Breast epithelium (tissue), 3 donors: ENCODE data around the gene CGNL1.

Source experiments
- CTCF ChIP-seq, 3 donors: fragments of 450-650 bp; IDR thresholded peaks; one replicate each; pipeline ENCODE4 v1.5.1; 2016 to 2017; ENCODE audit warnings: antibody characterized with exemption in 3 of 3, mild to moderate bottlenecking in 3 of 3, moderate library complexity in 3 of 3
- POLR2A ChIP-seq: fragments of 450-650 bp; IDR thresholded peaks from one replicate; pipeline ENCODE4 v1.6.1; 2016; ENCODE audit warnings: antibody characterized with exemption, mild to moderate bottlenecking, moderate library complexity
- POLR2AphosphoS5 ChIP-seq, 3 donors: sonication (generic); formaldehyde crosslinking; IDR thresholded peaks; one replicate each; pipeline ENCODE4 v1.6.1; 2017; ENCODE audit warnings: antibody characterized with exemption in 3 of 3

DNA sequence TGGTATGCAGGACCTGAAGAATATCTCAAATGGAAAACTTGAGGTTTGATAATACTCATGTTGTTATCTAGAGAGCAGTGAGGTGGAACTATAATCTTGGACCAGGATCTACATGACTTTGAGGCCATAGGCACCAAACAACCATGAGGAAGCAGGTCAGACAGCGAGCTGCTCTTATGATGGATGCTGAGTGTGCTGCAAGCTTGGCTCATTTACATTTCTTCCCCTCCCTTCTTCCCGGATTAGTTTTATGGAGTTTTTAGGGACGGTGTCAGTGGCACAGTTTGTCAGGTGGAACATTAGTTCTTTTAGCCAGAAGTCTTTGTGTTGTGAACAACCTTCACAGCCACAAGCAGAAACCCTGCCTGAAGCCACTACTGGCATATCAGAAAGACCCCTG is 207.4 kb downstream of the CGNL1 start:
- TF ChIP-seq CTCF (IDR thresholded peaks at IDR 0.05) (no peak), POLR2A (no peak), POLR2AphosphoS5 (IDR thresholded peaks at IDR 0.05) (no peak)
